ENCODE results near the gene PCGF5.
"Not testable (repeated sequence)": the region's sequence is repeated elsewhere in the genome, so short reads cannot be mapped to it uniquely, and the experiment has no call there.

Gene PCGF5

DNA sequence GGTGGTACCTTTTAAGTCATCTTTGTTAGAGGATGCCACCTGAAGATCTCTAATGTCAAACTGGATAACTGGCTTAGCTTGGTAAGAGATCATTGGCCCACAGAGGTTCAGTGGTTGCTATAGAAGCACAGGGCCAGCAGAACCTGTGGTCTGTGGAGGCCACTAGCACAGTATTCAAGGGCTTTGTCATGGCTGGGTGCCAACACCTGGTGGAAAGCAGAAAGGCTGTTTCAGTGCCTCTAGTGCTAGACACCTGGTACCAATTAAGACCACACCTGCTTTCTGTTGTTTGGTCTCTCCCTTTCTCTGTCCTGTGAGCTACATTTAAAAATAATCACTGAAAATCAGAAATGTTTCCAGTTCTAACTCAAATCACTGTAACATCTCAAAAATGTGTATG is 10.0 kb upstream of the PCGF5 start:
- DNase-seq: no peak

DNA sequence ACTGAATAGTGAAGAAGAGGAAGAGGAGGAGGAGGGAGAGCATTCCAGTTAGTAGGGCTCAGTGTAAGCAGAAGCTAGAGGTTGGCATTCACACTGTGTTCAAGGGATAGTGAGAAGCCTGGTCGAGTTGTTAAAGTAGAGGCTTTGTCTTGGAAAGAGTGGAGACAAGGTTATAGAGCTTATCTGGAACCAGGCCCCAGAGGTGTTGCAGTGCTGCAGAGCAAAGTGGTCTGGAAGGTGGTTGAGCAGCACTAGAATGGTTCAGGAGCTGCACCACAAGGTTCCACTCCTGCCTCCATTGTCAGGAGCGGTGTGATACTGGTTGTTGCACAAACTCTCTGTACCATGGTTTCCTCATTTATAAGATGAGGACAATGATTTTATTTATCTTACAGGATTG is 8.8 kb upstream of the PCGF5 start:
- DNase-seq: no peak

- no peak for DNase-seq
These were observed 5.6 kb upstream of the PCGF5 start for GRCh38 chr10:91214911-91215310.

GRCh38 chr10:91215384-91215783 is 5.1 kb upstream of the PCGF5 start:
- no peak for DNase-seq

DNA sequence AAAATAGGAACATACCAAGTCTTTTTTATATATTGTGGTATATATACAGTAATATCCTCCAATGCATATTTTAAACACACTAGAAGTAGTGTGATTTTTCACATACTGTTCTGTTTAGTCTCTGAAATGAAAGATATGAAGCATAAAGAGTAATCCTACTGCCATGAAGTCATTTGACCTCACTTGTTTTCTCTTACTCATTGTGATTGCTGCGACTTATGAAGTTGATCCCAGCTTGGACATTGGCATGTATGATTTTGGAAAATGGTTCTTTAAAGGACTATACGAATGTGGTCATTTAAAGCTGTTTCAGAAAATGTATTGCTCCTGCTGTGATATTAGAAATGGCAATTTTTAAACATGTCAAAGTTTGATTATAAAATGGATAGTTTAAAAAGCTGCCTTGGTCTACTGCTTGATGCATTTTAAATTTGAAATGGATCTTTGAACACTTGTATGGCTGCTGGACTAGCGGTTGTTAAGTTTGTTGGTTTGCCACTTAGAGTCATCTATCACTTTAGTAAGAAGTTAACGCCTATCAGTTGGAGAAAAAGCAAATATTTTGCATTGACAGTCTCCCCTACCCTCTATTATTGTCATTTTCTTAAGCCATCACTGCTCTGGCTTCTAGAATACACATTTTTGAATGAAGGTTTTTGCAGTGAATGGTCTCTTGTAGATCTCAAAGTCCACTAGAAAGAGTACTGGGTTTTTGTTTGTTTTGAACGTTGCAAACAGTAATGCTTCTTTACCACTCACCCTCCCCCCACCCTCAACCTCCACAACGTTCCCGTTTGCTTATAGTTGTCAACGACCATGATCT is 881 bp upstream of the PCGF5 start:
- DNase-seq: no peak

DNA sequence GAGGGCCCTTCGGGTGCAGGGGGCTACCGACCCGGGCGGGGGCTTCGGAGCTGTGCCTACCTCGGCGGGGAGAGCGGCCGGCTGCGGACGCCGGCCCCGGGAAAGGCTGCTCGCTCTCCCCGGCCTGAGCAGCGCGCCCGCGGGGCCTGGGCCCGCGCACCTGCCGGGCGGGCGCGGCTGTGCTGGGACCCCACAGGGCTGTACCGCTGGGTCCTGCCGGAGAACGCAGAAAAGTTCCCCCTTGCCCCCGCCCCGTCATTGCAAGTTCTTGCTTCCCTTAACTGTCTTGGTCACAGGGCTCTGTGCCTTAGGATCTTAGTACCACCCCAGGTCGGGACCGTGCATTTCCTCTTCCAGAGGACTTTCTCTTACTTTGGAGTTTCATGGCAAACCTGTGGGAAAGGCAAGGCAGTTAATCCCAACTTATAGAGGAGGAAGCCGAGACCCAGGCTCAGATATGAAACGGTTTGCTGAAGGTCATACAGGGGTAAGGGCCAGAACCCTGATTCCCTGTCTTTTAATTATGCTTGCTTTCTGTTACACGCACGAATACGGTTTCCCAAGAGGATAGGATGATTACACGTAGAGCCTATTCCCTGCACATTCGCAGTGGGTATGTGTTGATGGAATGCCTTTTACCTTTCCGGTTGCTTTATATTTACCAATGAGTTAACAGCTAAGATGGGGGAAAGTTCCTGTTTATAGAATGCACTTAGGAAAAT is 652 bp downstream of the PCGF5 start:
- no peak for DNase-seq

- DNase-seq: no peak
These were observed 5.6 kb downstream of the PCGF5 start for GRCh38 chr10:91226093-91226492.

DNA sequence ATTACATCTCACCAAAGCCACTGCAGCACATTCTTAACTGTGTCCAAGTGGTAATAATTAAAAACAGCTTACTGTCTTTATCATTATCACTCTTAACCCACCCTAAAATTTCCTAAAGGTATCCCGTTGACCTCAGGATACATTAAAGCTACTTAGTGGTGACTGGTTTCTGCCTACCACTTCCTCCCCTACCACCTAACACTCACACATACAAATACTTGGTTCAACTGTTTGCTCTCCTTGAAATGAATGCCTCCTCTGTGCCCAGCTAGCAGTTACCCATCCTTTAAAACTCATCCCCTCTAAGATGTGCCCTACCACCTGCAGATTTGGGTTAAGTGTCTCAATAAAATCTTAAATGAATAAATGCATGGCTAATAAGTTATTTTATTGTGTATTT is 7.1 kb downstream of the PCGF5 start:
- DNase-seq: no peak

DNA sequence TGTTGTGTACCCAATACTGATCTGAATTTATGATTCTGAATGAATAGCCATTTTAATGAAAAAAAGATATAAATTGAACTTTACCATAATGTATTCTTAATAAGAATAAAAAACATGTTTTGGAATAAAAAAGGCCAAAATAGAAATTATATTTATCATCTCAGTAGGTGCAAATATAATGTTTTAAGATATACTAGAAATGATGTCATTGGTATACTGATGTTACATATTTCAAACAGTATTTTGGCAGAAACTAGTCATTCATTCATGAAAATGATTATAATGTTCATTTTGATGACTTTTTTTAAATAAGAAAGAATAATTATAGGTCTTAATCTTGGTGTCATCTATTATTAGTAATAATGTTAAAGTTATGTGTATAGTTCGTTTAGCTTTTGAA is 9.2 kb downstream of the PCGF5 start:
- no peak for DNase-seq

DNA sequence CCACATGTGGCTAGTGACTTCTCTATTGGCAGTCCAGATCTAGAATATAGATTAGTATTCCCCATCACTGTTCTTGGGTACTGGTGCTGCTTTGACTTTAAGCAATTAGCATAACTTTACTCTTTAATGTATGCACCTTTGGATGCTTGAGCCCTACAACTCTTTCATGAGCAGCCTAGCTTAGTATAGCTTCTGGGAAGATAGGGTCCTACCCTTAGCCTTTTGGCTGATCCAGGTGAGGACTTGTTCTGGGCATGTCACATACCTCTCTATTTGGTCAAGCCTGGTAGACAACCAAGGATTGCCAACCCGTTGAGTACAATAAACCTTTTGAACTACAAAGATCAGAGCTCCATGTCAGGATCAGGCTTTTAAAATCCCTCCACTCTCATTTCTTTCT is 17.7 kb downstream of the PCGF5 start:
- no peak for DNase-seq

- DNase-seq: no peak
These were observed 19.3 kb downstream of the PCGF5 start for GRCh38 chr10:91239789-91240188.

DNA sequence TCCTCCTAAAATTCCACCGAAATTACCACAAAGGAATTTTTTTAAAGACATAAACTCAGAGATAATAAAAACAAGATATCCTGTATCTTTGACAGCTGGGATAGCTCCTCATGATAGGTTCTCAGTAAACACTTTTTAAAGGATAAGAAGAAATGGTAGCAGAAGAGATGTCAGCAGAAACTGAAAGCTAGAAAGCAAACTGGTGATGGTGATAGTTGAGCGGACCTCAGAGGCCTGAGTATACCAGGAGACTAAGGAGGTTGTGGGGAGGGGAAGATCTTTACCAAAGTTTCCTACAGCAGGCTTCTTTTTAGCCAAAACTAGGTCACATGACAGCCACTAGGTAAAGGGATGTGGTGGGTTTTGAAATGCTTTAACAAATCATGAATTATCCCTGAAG is 22.5 kb downstream of the PCGF5 start:
- no peak for DNase-seq

- no peak for DNase-seq
These were observed 27.1 kb downstream of the PCGF5 start for GRCh38 chr10:91247360-91248111.

GRCh38 chr10:91249700-91250099 is 29.2 kb downstream of the PCGF5 start:
- no peak for DNase-seq

GRCh38 chr10:91250341-91250740 is 29.9 kb downstream of the PCGF5 start:
- no peak for DNase-seq

DNA sequence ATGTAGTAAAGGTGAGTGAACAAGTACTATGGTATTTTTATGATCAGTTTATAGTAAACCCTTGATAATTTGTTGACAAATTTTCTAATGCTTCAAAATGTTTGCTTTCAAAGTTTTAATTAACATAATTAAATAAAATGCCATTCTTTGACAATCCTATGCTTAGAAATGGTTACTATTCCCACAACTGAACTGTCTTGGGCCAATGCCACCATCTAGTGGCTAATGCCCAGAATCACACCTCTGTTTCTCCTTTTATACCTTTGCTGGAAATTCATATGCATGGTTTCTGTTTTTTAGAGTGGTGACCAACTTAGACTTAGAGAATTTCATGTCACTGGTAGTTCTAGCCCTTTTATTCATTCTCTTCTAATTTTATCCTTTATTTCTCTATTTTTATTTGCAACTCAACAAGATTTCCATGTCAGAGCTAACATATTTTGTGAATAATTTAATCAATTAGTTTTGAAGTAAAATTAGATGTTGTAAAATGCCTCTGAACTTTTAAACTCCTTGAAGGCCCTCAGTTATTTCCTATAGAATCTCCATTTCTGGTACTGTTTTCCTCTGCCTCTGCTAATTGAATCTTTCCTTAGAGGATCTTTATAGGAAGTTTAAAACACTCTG is 31.1 kb downstream of the PCGF5 start:
- DNase-seq: peak; percentile 4

- no peak for DNase-seq
These were observed 32.8 kb downstream of the PCGF5 start for GRCh38 chr10:91253300-91253699.

DNA sequence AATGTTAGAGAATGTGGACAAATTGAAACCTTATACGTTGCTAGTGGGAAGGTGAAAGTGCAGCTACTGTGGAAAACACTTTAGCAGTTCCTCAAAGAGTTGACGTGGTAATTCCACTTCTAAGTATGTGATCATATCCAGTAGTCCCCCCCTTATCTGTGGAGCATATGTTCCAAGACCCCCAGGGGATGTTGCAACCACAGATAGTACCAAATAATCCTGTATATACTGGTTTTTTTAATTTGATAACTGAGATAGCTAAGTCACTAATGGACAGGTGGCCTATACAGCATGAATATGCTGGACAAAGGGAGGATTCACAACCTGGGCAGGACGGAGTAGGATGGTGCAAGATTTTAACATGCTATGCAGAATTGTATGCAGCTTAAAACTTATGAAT is 36.8 kb downstream of the PCGF5 start:
- no peak for DNase-seq

DNA sequence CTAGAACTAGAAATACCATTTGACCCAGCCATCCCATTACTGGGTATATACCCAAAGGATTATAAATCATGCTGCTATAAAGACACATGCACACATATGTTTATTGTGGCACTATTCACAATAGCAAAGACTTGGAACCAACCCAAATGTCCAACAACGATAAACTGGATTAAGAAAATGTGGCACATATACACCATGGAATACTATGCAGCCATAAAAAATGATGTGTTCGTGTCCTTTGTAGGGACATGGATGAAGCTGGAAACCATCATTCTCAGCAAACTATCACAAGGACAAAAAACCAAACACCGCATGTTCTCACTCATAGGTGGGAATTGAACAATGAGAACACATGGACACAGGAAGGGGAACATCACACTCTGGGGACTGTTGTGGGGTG is 40.0 kb downstream of the PCGF5 start:
- DNase-seq: not testable (repeated sequence)

DNA sequence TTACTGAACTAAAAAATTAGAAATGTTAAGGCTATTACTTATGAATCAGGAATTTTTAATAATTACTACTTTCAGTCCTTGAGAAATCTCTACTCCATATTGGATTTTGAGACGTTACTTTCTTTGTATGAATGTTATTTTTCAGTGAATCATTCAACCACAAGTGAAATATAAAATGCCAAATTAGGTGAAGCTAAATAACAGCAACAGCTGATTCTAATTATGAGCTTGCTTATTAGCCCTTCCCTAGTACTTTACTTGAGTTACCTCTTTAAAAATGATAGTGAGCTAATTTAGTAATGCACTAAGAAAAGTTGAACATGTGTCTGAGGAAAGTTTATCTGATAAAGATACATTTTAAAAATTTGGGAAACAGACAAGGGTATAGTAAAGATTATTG is 51.4 kb downstream of the PCGF5 start:
- no peak for DNase-seq

- no peak for DNase-seq
These were observed 64.1 kb downstream of the PCGF5 start for GRCh38 chr10:91284486-91285090.

DNA sequence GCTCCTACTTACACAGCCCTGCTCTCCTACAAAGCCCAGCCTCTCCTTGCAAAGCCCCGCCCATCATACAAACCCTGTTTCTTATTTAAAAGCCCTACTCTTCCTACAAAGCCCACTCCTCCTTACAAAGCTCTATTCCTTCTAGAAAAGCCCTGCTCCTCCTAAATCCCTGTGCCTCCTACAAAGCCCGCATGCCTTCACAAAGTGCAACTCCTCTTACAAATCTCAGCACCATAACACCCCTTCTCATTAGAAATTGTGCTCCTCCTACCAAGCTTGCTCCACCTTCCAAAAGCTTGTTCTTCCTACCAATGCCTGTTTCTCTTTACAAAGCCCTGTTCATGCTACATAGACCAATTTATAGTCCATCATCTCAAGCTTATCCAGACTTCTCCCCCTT is 66.1 kb downstream of the PCGF5 start:
- DNase-seq: no peak

GRCh38 chr10:91287276-91287675 is 66.8 kb downstream of the PCGF5 start:
- DNase-seq: no peak
